Activated naive CD4-positive, alpha-beta T cell treated with anti-CD3 and anti-CD28 coated beads, Interleukin-2, amount 50 U/mL, for 24 hours (primary cell): ENCODE results near the gene KCNJ9.

ENCODE experiments used
- H3K27ac Mint-ChIP-seq: one replicate; pipeline ENCODE4 v1.8.0; 2021; ENCODE audit warnings: mild to moderate bottlenecking, mixed read lengths
- H3K27me3 Mint-ChIP-seq: one replicate; pipeline ENCODE4 v1.8.0; 2021; ENCODE audit warnings: mixed read lengths
- H3K36me3 Mint-ChIP-seq: one replicate; pipeline ENCODE4 v1.8.0; 2021; ENCODE audit warnings: mixed read lengths
- H3K4me1 Mint-ChIP-seq: one replicate; pipeline ENCODE4 v1.8.0; 2021; ENCODE audit warnings: mixed read lengths
- H3K4me3 Mint-ChIP-seq: one replicate; pipeline ENCODE4 v1.8.0; 2021; ENCODE audit warnings: mild to moderate bottlenecking, mixed read lengths
- H3K9me3 Mint-ChIP-seq: one replicate; pipeline ENCODE4 v1.8.0; 2021; ENCODE audit warnings: mixed read lengths

Gene KCNJ9

DNA sequence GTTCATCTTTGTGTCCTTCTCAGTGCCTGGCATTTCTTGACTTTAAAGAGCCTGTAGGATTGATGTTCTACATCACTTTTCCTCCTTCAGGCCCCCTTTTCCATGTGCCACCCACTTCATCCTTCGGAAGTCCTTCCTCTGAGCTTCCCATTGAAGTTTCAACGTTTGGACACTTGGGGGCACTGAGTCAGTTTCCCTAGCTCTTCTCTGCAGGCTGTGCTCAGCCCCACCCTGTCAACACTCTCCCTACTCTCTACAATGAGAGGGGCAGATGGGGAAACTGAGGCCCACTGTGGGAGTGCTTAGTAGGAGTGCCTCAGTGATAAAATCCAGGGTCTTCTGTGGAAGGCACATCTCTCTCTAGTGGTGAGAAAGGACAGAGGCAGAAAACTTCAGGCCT lies 23.3 kb upstream of the KCNJ9 start:
- H3K27me3 Mint-ChIP-seq, result peaks cover 3% of the 10 kb centered on the region
- H3K36me3 Mint-ChIP-seq, result no peaks in the 10 kb centered on the region
- H3K4me1 Mint-ChIP-seq, result no peaks in the 10 kb centered on the region
- no peak overlapping the region for H3K27ac Mint-ChIP-seq
- no peak overlapping the region for H3K4me3 Mint-ChIP-seq
- H3K9me3 Mint-ChIP-seq, result no peaks in the 10 kb centered on the region

DNA sequence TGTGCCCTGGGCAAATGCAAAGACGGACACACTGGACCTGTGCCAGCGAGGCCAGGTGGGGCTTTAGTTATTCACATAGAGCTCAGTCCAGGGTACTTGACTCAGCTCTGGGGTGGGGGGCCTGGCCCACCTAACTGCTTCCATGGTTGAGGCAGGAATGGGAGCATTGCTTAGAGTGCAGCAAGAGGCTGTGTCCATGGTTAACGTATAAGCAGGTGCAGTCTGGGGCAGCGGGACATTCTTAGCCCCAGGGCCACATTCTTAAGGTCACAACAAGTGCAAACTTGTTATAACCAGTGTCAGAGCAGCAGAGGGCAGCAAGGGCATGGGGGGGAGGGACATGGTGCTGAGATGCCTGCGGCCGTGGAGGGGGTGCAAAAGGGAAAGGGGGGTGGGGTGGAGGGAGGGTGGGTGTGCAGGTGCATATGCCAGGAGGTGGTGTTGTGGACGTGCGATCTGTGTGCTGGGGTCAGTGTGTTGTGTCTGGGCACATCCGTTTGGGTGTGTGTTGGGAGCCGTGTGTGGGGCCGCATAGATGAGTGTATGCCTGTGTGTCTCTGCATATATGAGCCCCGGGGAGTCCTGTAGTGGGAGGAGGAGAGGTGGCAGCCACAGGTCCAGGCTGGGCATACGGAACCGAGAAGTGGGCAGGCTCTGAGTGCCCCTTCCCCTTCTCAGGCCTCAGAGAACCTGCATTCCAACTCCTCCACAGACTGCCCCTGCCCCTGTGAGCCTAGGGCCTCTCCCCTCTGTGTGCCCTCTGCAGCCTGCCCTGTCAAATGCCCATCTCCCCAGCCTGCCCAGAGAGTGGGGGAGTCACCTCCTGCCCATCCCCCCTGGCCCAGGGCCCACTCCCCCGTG lies 19.7 kb upstream of the KCNJ9 start:
- H3K36me3 Mint-ChIP-seq, result no peaks in the 10 kb centered on the region

DNA sequence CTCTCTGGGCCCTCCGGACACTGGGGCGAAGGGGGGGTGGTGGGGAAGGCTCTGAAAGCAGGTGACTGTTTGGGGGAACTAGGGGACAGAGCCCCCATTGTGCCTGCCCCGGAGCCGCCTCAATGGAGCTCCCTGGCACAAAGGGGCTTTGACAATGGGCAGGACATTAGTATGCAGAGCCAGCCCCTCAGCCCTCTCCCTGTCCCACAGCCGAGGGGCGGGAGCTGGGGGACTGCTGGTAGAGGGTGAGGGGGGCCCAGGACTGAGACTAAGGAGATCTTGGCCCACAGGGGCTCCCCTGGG lies 19.2 kb upstream of the KCNJ9 start:
- no peak overlapping the region for H3K4me3 Mint-ChIP-seq
- no peaks in the 10 kb centered on the region for H3K36me3 Mint-ChIP-seq
- no peaks in the 10 kb centered on the region for H3K4me1 Mint-ChIP-seq
- no peak overlapping the region for H3K27ac Mint-ChIP-seq
- no peaks in the 10 kb centered on the region for H3K9me3 Mint-ChIP-seq
- H3K27me3 Mint-ChIP-seq, result no peaks in the 10 kb centered on the region

More for the DNA sequence above, 19.7 kb upstream of the KCNJ9 start:
- H3K4me3 Mint-ChIP-seq, result no peak overlapping the region
- no peak overlapping the region for H3K27ac Mint-ChIP-seq
- no peaks in the 10 kb centered on the region for H3K4me1 Mint-ChIP-seq
- H3K27me3 Mint-ChIP-seq, result no peaks in the 10 kb centered on the region
- no peaks in the 10 kb centered on the region for H3K9me3 Mint-ChIP-seq

DNA sequence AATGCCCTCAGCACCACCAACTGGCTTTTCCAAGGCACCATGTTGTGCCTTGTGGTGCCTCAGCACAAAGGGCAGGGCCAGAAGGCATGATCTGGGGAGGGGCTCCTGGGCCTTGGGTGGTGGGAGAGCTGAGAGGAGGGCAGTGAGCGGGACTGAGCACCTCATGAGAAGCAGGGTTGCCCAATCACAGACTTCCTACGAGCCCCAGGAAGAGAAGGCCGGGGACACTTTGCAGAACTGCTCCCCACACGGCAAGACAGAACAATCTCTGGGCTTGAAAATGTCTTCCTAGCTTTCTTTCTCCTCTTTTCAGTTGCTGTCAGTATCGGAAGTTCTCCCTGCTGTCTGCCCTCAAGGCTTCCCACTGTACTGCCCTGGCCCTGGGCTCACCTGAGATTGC lies 18.2 kb upstream of the KCNJ9 start:
- Mint-ChIP-seq H3K27me3 (no peaks in the 10 kb centered on the region), H3K27ac (no peak overlapping the region), H3K9me3 (no peaks in the 10 kb centered on the region), H3K4me1 (no peaks in the 10 kb centered on the region), H3K36me3 (no peaks in the 10 kb centered on the region), H3K4me3 (no peak overlapping the region)

DNA sequence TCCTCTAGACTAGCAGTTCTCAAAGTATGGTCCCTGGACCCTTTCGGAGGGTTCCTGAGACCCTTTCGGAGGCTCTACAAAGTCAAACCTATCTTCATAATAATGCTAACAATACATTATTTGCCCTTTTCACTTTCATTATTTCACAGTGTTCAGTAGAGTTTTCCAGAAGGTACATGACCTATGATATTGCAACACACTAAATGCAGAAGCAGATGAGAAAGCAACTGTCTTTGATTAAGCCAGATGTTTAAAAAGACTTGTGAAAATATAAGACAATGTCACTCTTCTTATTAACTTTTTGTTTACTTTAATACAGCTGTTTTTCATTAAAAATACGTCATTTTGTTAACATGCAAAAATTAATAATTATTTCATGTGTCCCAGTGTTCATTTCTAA lies 17.2 kb upstream of the KCNJ9 start:
- H3K27me3 Mint-ChIP-seq, result no peaks in the 10 kb centered on the region
- H3K9me3 Mint-ChIP-seq, result no peaks in the 10 kb centered on the region
- H3K4me3 Mint-ChIP-seq, result no peak overlapping the region
- no peaks in the 10 kb centered on the region for H3K36me3 Mint-ChIP-seq
- no peak overlapping the region for H3K27ac Mint-ChIP-seq
- H3K4me1 Mint-ChIP-seq, result no peaks in the 10 kb centered on the region

DNA sequence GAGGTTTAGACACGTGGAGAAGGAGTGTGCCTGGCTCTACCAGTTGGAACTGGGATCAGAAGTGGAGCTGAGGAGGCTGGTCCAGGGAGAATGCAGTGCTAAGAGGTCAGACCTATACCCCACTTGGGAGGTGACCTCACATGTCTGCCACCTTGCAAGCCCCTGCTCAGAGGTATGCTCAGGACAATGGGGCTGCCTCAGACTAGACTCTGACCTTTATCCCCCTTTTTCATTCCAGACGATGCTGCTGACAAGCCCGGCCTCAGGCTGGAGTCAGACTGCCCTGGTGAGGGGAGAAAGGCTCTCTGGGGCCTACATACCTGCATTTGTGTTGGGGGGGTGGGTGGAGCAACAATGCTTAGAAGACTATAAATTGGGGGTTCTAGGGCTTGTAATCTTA lies 16.6 kb upstream of the KCNJ9 start:
- H3K4me1 Mint-ChIP-seq, result peaks cover 3% of the 10 kb centered on the region
- no peaks in the 10 kb centered on the region for H3K36me3 Mint-ChIP-seq
- H3K4me3 Mint-ChIP-seq, result no peak overlapping the region
- no peak overlapping the region for H3K27ac Mint-ChIP-seq
- H3K27me3 Mint-ChIP-seq, result no peaks in the 10 kb centered on the region
- no peaks in the 10 kb centered on the region for H3K9me3 Mint-ChIP-seq

DNA sequence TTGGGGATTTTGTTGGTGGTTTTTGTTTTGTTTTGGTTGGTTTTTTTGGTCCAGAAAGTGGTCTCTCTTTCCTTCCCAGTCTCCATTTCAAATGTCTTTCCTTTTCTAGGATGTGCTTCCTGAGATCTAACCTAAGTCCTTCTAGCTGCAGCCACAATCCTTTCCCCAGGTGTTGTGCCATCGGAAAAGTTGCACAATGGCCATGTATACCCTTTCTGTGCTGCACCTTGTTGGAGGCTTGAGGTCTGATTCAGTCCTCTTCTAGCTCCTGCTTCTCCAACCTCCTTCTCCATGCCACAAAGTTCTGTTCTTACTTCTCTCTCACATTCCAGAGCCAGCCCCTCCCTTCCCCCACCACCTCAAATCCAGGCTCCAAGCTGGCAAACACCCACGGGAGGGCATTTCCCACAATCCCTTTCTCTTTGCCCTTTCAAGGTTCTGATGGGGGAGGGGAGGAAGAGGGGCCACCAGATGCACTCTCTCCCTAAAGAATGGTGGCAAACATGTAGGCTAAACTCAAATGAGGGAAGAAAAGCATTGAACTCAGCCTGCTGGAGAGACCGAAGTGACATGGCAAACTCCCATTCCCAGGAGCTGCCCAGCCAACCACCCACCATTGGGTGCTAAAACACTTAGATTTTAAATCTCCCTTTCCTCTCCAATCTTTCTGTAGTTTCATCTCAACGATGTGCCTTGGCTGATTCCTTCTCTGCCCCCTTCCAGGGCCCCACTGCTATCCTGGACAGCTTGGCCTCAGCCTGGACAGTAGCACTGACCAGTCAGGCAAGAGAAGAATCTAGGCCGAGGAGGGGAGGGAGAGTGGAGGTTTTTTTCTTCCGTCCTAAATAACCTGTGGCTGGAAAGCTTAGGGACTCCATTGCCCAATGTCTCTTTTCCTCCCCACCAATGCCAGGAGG lies 14.3 kb upstream of the KCNJ9 start:
- no peak overlapping the region for H3K4me3 Mint-ChIP-seq
- peaks cover 12% of the 10 kb centered on the region for H3K4me1 Mint-ChIP-seq
- peaks cover 6% of the 10 kb centered on the region for H3K27me3 Mint-ChIP-seq
- no peak overlapping the region for H3K27ac Mint-ChIP-seq
- H3K9me3 Mint-ChIP-seq, result no peaks in the 10 kb centered on the region
- H3K36me3 Mint-ChIP-seq, result no peaks in the 10 kb centered on the region

DNA sequence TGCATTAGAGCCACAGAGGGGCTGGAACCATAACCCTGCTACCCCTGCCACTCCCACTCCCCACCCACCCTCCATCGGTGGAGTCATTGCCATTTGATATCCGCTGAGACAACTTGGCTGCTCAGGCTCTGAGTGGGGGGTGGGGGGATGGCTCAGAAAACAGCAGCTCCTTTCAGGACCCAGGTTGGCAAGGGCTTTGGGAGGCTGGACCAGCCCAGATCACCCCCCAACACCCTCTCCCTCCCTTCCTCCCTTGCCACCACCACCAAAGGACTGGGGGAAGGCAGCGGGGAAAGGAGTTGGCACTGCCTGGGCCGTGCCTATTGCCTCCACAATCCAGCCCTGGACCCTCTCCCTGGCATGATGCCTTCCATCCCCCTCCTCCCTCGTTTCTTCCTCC lies 13.1 kb upstream of the KCNJ9 start:
- H3K27me3 Mint-ChIP-seq, result peaks cover 12% of the 10 kb centered on the region
- H3K9me3 Mint-ChIP-seq, result no peaks in the 10 kb centered on the region
- no peak overlapping the region for H3K4me3 Mint-ChIP-seq
- H3K4me1 Mint-ChIP-seq, result peaks cover 12% of the 10 kb centered on the region
- H3K36me3 Mint-ChIP-seq, result no peaks in the 10 kb centered on the region
- H3K27ac Mint-ChIP-seq, result no peak overlapping the region

DNA sequence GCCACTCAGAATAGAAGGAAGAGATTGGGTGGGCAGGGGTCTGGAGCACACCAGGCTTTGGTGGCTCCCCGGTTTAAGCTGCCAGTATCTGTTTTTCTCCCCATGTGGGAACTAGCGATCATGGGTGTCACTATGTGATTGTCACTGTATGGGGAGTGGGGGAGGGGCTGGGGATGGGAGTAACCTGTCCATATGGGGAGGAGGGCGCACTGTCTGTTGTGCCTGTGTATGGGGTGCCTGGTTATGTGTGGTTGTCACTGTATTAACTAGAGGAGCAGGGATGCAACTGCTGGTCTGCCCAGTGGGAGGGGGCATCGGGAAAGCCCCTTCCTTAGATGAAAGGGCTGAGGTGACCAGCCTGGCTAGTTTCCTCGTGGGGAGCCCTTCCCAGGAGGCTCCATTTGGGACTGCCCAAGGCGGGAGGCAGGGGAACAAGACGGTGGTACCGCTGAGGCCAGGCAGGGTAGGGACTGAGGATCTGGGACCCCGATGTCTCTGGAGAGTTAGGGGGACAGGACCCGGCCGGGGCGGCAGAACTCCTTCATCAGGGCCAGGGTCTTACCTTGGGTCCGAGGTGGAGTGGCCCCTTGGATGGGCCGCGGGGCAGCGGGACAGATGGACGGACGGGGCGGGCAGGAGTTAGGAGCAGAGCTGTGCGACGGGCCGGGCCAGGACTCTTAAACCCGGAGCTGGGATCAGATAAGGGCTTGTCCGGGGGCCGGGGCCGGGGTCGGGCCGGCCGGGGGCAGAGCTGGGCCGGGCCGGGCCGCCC lies 11.7 kb upstream of the KCNJ9 start, which contains the start of gene KCNJ10:
Gene KCNJ10, minus strand, starts transcription at position 701 of the 772 bp plus-strand sequence. CDS start 27,628 bp downstream, outside the sequence.
- Mint-ChIP-seq H3K4me1 (peaks cover 12% of the 10 kb centered on the region), H3K9me3 (no peaks in the 10 kb centered on the region), H3K4me3 (peak within 1 kb of the TSS; percentile 97), H3K27me3 (peaks cover 13% of the 10 kb centered on the region), H3K36me3 (no peaks in the 10 kb centered on the region), H3K27ac (peak within 1 kb of the TSS; percentile 60)

DNA sequence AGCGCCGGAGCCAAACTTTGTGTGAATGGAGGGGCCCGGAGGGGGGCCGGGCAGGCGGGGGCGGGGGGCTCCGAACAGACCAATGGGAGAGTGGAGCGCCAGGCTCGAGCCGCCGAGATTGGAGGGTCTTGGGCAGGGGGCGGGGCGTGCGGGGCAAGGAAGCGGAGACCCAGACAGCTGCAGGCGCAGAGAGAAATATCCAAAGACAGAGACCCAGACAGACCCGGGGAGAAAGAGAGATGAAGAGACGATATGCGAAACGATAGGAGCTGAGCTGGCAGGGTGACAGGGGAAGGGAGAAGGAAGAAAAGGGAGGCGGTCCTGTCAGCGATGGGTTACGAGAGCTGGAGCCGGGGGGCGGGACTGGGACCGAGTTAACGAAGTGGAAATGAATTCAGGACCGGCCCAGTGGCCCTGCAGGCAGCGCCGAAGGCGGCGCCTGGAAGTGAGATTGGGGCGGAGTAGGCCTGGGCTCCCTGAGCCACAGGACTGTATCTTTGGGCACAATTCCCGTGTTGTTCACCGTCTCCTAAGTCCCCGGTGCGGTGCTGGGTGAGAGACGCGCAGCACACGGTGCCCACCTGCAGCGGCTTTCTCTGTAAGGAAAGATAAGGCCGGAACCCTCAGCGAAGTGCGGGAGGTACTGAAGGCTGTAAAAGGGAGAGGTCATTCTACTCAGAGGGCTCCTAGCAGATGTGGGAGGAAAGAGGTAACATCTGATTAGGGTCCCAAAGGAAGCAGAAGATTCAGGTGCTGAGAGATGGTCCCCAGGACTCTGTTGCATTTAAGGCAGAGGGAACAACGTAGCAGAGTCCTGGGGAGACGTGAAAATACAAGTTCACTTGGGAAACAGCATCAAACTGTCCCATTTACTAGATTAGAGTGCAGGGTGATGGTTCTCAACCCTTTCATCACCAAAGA lies 10.8 kb upstream of the KCNJ9 start:
- Mint-ChIP-seq H3K27me3 (peaks cover 13% of the 10 kb centered on the region), H3K4me3 (peak overlapping the region; percentile 97), H3K36me3 (no peaks in the 10 kb centered on the region), H3K4me1 (peaks cover 12% of the 10 kb centered on the region), H3K9me3 (no peaks in the 10 kb centered on the region), H3K27ac (peak overlapping the region; percentile 60)

DNA sequence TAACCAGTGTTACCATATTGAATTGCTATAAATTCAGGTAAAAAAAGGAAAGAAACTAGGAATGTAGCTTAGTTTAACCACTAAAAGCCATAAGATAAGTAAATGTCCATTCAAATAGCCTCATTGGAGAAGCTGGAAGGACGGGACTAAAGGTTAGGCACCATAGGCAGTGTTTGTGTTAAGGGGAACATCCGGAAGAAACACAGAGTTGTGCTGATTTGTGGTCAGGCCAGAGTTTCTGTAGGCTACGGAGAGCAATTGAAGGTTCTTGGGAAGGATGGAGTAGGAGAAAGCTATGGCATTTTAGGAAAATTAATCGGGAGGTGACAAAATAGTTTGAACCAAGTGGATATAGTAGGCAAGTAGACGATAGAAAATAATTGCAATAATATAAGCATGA lies 10.0 kb upstream of the KCNJ9 start:
- Mint-ChIP-seq H3K27me3 (peaks cover 15% of the 10 kb centered on the region), H3K27ac (no peak overlapping the region), H3K4me1 (peaks cover 12% of the 10 kb centered on the region), H3K36me3 (no peaks in the 10 kb centered on the region), H3K9me3 (no peaks in the 10 kb centered on the region), H3K4me3 (no peak overlapping the region)

DNA sequence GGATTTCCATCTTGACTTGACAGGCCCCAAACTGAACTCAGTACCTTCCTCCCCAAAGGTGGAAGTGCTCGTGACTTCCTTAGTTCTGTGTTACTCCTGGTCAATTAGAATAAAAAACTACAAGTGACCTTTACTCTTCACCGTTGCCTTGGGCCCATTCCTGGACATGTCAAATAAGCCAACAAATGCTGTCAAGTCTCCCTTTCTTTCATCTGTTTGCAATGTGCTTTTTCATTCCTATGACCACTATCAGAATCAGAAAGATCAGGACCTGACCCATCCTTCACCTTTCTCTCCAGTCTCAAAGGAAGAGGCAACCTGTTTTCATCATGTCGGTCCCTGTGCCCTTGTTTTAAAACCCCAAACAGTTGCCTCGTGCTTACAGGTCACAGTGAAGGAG lies 6.5 kb upstream of the KCNJ9 start:
- Mint-ChIP-seq H3K27me3 (peaks cover 27% of the 10 kb centered on the region), H3K4me3 (no peak overlapping the region), H3K4me1 (peaks cover 11% of the 10 kb centered on the region), H3K27ac (no peak overlapping the region), H3K36me3 (no peaks in the 10 kb centered on the region), H3K9me3 (no peaks in the 10 kb centered on the region)

DNA sequence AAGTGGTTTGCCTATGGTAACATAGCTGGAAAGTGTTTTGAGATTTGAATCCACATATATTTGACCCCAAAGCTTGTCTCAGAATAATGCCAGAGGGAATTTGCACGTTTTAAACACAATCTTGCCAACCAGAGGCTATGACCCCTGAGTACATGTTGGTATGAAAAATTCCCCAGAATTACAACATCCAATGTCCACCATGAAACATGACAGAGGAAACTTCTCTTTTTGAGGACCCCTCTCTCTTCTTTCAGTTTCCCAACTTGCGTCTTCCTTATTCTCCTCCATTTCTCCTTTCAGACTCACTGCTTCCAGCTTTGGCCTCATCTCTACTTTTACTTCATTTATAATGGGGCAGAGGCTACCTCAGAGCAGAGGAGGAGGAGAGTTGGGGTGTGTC lies 5.5 kb upstream of the KCNJ9 start:
- Mint-ChIP-seq H3K27me3 (peaks cover 34% of the 10 kb centered on the region), H3K27ac (no peak overlapping the region), H3K4me3 (no peak overlapping the region), H3K4me1 (peaks cover 3% of the 10 kb centered on the region), H3K36me3 (no peaks in the 10 kb centered on the region), H3K9me3 (no peaks in the 10 kb centered on the region)

DNA sequence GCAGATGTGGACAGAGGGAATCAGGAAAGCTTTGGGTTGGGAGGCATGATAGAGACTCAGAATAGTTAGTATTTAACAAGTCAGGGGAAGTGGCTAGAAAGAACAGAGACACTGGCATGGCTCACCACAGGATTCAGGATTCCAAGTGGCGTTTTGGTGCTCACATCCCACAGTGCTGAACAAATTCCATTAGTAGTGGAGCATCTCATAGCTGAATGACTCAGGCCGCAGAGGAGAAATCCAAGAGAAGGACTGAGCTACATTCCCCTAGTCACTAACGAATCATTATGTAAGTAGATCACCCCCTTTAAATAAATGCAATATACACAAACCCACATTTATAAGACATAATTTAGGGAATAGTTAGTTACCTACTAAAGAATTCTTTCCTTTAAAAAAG lies 5.0 kb upstream of the KCNJ9 start:
- Mint-ChIP-seq H3K27me3 (peaks cover 39% of the 10 kb centered on the region), H3K36me3 (no peaks in the 10 kb centered on the region), H3K27ac (no peak overlapping the region)

DNA sequence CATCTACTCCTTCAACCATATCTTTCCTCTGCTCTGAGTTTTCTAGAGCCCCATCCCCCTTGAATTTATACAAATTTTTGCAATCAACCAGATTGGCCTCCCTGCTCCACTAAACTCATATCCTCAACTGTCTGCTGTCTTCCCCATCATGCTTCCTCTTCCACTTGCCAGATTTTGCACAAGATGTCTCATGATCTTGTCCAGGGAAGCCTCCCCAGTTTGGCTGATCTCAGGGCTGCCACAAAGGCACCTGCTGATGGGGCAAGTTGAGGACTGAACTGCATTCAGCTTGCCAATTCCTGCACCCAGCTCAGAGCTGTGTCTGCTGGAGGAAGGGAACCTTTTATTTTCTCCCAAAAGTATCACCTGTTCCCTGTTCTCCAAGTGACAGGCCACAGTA lies 3.9 kb upstream of the KCNJ9 start:
- Mint-ChIP-seq H3K9me3 (no peaks in the 10 kb centered on the region), H3K4me3 (no peak overlapping the region), H3K27me3 (peaks cover 43% of the 10 kb centered on the region), H3K4me1 (peaks cover 3% of the 10 kb centered on the region), H3K27ac (peak overlapping the region; percentile 9), H3K36me3 (no peaks in the 10 kb centered on the region)

More for the DNA sequence above, 5.0 kb upstream of the KCNJ9 start:
- no peak overlapping the region for H3K4me3 Mint-ChIP-seq
- H3K9me3 Mint-ChIP-seq, result no peaks in the 10 kb centered on the region
- H3K4me1 Mint-ChIP-seq, result peaks cover 3% of the 10 kb centered on the region
